HG02642 (cell line): ENCODE measurements around the gene AFF4.

Experiments
- ATAC-seq: cut with Tn5 transposase; IDR thresholded peaks from one replicate; pipeline ENCODE4 v1.9.1; 2021; ENCODE audit warnings: mild to moderate bottlenecking; ENCODE audit not compliant: unreplicated experiment, poor library complexity

AFF4 gene

GRCh38 chr5:132831095-132831860 lies 132.2 kb downstream of the AFF4 start:
- no peak for ATAC-seq

GRCh38 chr5:132830436-132831094 lies 132.9 kb downstream of the AFF4 start, which contains the start of gene SHROOM1:
Gene SHROOM1 (minus strand): TSS chr5:132830647. CDS start chr5:132826140, 4,507 bp downstream.
- ATAC-seq: peak; percentile 67

- peak; percentile 77 for ATAC-seq
Observed at GRCh38 chr5:132829742-132830435, 133.5 kb downstream of the AFF4 start.

- ATAC-seq: no peak
Observed at GRCh38 chr5:132828846-132829494, 134.5 kb downstream of the AFF4 start.

DNA sequence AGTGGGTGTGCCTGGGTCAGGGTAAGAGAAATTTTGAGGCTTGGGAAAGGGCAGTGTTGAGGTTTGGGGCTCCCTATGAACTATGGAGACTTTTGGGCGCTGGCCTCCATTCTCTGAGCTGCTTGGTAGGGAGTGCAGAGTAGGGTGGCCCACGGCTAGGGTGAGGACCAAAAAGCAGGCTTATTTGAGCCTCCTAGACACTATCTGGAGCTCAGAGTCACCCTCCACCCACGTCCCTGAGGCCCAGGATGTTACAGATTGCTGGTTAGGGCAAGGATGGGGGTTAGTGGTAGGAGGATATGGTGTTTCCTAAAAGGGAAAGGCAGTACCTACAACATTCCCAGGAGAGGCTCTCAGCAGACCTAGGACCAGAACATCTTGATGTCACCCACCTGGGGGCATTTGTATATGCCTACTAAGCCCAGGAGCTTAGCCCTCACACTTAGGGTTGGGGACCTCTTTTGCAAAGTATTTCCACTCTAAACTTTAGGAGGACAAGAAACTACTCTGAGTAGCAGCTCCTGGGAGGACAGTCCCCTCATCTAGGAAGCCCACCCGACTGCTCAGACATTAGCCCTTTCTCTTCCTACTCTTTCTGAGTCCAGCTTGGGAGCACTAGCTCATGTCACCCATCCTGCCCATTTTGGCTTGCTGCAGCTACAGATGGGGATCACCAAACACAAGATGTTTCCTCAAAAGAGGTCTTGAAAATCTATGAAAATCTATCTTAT lies 135.3 kb downstream of the AFF4 start:
- no peak for ATAC-seq

- no peak for ATAC-seq
Observed at GRCh38 chr5:132826424-132827082, 136.9 kb downstream of the AFF4 start.

DNA sequence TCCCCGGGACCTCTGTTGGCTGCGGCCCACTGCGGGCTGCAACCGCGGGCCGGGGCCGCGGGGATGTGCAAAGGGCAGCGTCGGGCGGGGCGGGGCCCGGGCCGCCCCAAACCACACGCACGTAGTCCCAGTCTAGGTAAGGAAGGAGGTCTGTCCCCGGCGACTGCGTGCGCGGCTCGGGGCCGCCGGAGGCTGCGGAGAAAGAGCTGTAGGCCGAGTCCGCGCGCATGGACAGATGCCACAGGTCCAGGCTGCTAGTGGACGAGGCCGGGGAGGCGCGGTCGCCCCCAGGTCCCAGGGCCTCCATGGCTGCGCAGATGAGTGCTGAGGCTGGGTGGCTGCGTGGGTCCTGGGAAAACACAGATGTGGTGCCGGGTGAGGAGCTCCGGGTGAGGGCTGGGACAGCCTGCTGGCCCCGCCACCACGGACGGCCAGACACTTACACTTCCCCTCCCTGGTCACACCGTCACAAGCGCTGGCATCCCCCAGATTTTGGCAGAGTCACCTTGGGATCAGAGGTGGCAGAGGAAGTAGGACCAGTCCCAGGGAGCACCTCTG lies 137.5 kb downstream of the AFF4 start:
- ATAC-seq: no peak
